ENCODE measurements around the gene TEX19.

- TF ChIP-seq NFIC (IDR thresholded peaks at IDR 0.05) (no peak), EGR1 (IDR thresholded peaks at IDR 0.05) (no peak), RAD21 (IDR thresholded peaks at IDR 0.05; ENCODE audit: low read depth) (no peak), ZBTB7A (IDR thresholded peaks at IDR 0.05; ENCODE audit: low read depth) (no peak), TAF1 (IDR thresholded peaks at IDR 0.05; ENCODE audit: low read depth) (no peak), EP300 (IDR thresholded peaks at IDR 0.05; ENCODE audit: borderline replicate concordance) (no peak), REST (IDR thresholded peaks at IDR 0.05; ENCODE audit: low read depth) (no peak), MAX (IDR thresholded peaks at IDR 0.05) (no peak), FOXM1 (IDR thresholded peaks at IDR 0.05; ENCODE audit: borderline replicate concordance, low read depth) (no peak), TCF12 (IDR thresholded peaks at IDR 0.05; ENCODE audit: low read depth) (no peak), YY1 (IDR thresholded peaks at IDR 0.05; ENCODE audit: low read depth) (no peak), CEBPB (IDR thresholded peaks at IDR 0.05) (no peak), USF1 (IDR thresholded peaks at IDR 0.05) (no peak), TEAD4 (IDR thresholded peaks at IDR 0.05) (no peak)
These were observed 49.9 kb downstream of the TEX19 start for GRCh38 chr17:82408938-82409318.

Data from Ishikawa (cell line).